Thyroid gland (tissue), 4 donors: ENCODE results near the gene MOCS2. TPM values are rescaled to one million over a fixed set of nuclear protein-coding genes. Genes with fewer than 3 reads are reported as not detected.
A peak's percentile ranks its signal among the peaks of the same experiment; 100 is the strongest.

Source experiments
- DNase-seq, 2 donors: peaks; one replicate each; pipeline ENCODE4 v3.0.0-alpha.2; 2019
- H3K27ac ChIP-seq, 3 donors: fragments of 200-600 bp; sonication (generic); 1 replicate in 2 of 3; 2 replicates in 1 of 3; pipeline ENCODE4 v1.5.1; 2016 to 2019; ENCODE audit warnings: mild to moderate bottlenecking in 1 of 3, moderate library complexity in 1 of 3
- H3K27me3 ChIP-seq: fragments of 200-600 bp; sonication (generic); one replicate; pipeline ENCODE4 v1.5.1; 2019
- H3K36me3 ChIP-seq, 2 donors: fragments of 200-600 bp; sonication (generic); one replicate each; pipeline ENCODE4 v1.5.1; 2016 to 2019
- H3K4me1 ChIP-seq, 2 donors: fragments of 200-600 bp; sonication (generic); one replicate each; pipeline ENCODE4 v1.5.1; 2017 to 2019
- H3K4me3 ChIP-seq, 3 donors: fragments of 200-600 bp; sonication (generic); replicated peaks in 1 of 3; 1 replicate in 2 of 3; 2 replicates in 1 of 3; pipeline ENCODE4 v1.5.1; 2016; ENCODE audit warnings: mild to moderate bottlenecking in 1 of 3
- H3K9me3 ChIP-seq: fragments of 200-600 bp; sonication (generic); one replicate; pipeline ENCODE4 v1.5.1; 2017
- CTCF ChIP-seq, 6 experiments: fragments of 200-600 bp in 3 of 6; fragments of 450-650 bp in 3 of 6; sonication (generic) in 3 of 6; IDR thresholded peaks; one replicate each; pipeline ENCODE4 v1.5.1; 2016 to 2019; ENCODE audit warnings: antibody characterized with exemption in 6 of 6, mild to moderate bottlenecking in 2 of 6, inconsistent platforms in 1 of 6, moderate library complexity in 1 of 6
- POLR2A ChIP-seq, 2 donors: fragments of 450-650 bp; IDR thresholded peaks; one replicate each; pipeline ENCODE4 v1.6.1; 2017; ENCODE audit warnings: antibody characterized with exemption in 2 of 2, mild to moderate bottlenecking in 2 of 2, moderate library complexity in 1 of 2
- WGBS, 2 donors: methylation state at CpG; one replicate each; pipeline ENCODE4 v1.1.5; 2017; 5-methylcytosine and 5-hydroxymethylcytosine counted together
- intact Hi-C: fragments of 100-400 bp; cut with DNase I; formaldehyde crosslinking; loops from one replicate; pipeline ENCODE4 v1.15.1; 2023
- total RNA-seq, 4 donors: library from RNA; depleted of rRNA; stranded (reverse); fragments of >200 nt; gene quantifications; one replicate each; pipeline ENCODE4 v1.2.3, GENCODE V29; 2016

Gene MOCS2
- total RNA-seq, 4 donors from 2014 or later = 48.5 to 76.3 (median 62.9) TPM

GRCh38 chr5:53099546-53099945 is 10.0 kb downstream of the MOCS2 start:
- no peak for DNase-seq
- TF ChIP-seq CTCF (IDR thresholded peaks at IDR 0.05) (no peak), POLR2A (IDR thresholded peaks at IDR 0.05) (no peak)
- no peaks in the 10 kb centered on the region for H3K4me1 ChIP-seq
- H3K9me3 ChIP-seq = no peaks in the 10 kb centered on the region
- WGBS, 2 donors = 74 to 88% methylated on average over 2 of the region's 2 CpGs
- H3K4me3 ChIP-seq = no peak overlapping the region
- no peaks in the 10 kb centered on the region for H3K27me3 ChIP-seq
- intact Hi-C loops = loop anchor here (5.0 kb wide), 1 partner anchor 152 kb away; no protein-coding TSS in a partner anchor
- H3K27ac ChIP-seq = no peak overlapping the region
- H3K36me3 ChIP-seq = peaks cover 0 to 30% of the 10 kb centered on the region in 2 donors

DNA sequence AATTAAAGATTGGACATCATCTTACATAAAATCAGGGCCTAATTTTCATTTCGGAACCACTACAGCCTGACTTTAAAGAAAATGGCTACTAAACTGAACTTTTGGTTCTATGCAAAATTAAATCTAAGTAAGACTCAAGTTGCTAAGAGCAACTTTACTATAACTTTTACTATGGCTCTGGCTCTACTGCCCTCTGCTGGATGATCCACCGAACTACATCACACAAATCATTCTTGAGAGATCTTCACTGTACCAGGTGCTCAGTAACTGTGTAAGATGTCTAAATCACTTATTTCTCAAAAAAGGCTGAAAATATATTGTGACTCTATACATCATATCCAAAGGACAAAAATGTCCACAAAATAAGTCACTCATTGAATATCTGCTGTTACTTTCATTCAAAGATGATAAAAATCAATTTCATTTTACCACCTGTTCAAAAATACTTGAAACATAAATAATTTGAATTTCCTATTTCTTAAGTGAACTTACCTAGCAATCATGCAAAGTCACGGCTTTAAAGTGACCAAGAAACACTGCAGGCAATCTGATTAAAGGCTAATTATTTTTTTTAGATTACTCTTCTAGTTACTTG is 13.5 kb downstream of the MOCS2 start:
- H3K9me3 ChIP-seq = no peaks in the 10 kb centered on the region
- intact Hi-C loops = loop anchor here (5.0 kb wide), 1 partner anchor 149 kb away; no protein-coding TSS in a partner anchor
- DNase-seq = peak; percentile 65 to 70
- WGBS, 2 donors = 12 to 17% methylated on average over 3 of the region's 3 CpGs
- H3K4me3 ChIP-seq = no peak overlapping the region
- TF ChIP-seq POLR2A (IDR thresholded peaks at IDR 0.05) (no peak), CTCF (IDR thresholded peaks at IDR 0.05) (peak; percentile 51 to 97 (median 82))
- H3K27ac ChIP-seq = no peak overlapping the region
- H3K4me1 ChIP-seq = no peaks in the 10 kb centered on the region
- H3K36me3 ChIP-seq = peaks cover 0 to 22% of the 10 kb centered on the region in 2 donors
- H3K27me3 ChIP-seq = no peaks in the 10 kb centered on the region

DNA sequence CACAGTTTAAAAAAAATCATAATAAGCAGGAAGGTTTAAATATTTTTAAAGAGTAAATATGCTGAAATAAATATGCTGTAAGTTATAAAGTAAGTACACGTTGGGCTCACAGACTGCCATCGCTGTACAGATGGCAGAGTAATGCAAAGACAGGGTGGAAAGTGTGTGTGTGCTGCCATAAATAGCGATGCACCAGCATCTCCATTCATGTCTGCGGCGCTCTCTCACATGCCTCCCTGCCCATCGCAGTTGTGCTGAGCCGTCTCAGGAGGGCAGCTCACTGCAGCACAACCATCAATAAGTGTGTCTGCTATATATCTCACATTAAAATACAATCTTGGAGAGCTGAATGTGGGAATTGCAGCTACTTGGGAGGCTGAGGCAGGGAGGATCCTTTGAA is 14.3 kb downstream of the MOCS2 start:
- intact Hi-C loops = loop anchor here (5.0 kb wide), 1 partner anchor 148 kb away; no protein-coding TSS in a partner anchor

DNA sequence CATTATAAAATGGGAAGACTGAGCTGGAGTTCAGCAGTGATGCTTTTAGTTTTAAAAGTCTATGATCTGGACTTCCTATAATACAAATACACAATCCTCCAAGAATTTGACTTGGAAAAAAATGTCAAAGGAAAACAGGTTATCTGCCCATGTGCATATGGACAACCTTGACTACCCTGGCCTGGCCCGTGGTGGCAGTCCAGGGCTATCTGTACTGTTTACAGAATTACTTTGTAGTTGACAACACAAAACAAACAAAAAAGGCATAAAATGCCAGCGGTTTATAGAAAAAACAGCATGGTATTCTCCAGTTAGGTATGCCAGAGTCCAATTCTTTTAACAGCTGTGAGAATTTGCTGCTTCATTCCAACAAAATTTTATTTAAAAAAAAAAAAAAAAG is 17.3 kb downstream of the MOCS2 start:
- no peak for DNase-seq
- intact Hi-C loops = no loop called here
- Histone ChIP-seq H3K4me3 (no peak overlapping the region), H3K36me3 (peaks cover 0 to 5% of the 10 kb centered on the region in 2 donors), H3K27ac (no peak overlapping the region), H3K4me1 (no peaks in the 10 kb centered on the region), H3K27me3 (no peaks in the 10 kb centered on the region), H3K9me3 (no peaks in the 10 kb centered on the region)
- TF ChIP-seq POLR2A (IDR thresholded peaks at IDR 0.05) (no peak), CTCF (IDR thresholded peaks at IDR 0.05) (no peak)
- 80 to 87% methylated on average over 2 of the region's 2 CpGs for WGBS, 2 donors

More for the DNA sequence above, 14.3 kb downstream of the MOCS2 start:
- H3K27me3 ChIP-seq = no peaks in the 10 kb centered on the region
- no peak overlapping the region for H3K27ac ChIP-seq
- H3K9me3 ChIP-seq = no peaks in the 10 kb centered on the region
- no peak for DNase-seq
- WGBS, 2 donors = 86 to 87% methylated on average over 7 of the region's 7 CpGs
- H3K4me3 ChIP-seq = no peak overlapping the region
- TF ChIP-seq CTCF (IDR thresholded peaks at IDR 0.05) (no peak), POLR2A (IDR thresholded peaks at IDR 0.05) (no peak)
- H3K4me1 ChIP-seq = no peaks in the 10 kb centered on the region
- peaks cover 0 to 17% of the 10 kb centered on the region in 2 donors for H3K36me3 ChIP-seq

GRCh38 chr5:53091289-53091688 is 18.3 kb downstream of the MOCS2 start:
- H3K27me3 ChIP-seq = no peaks in the 10 kb centered on the region
- no peak overlapping the region for H3K27ac ChIP-seq

More at GRCh38 chr5:53091289-53091688, 18.3 kb downstream of the MOCS2 start:
- H3K36me3 ChIP-seq = no peaks in the 10 kb centered on the region
- intact Hi-C loops = no loop called here
- DNase-seq = no peak
- H3K4me1 ChIP-seq = no peaks in the 10 kb centered on the region
- TF ChIP-seq POLR2A (IDR thresholded peaks at IDR 0.05) (no peak), CTCF (IDR thresholded peaks at IDR 0.05) (no peak)
- no peaks in the 10 kb centered on the region for H3K9me3 ChIP-seq
- 88 to 89% methylated on average over 2 of the region's 2 CpGs for WGBS, 2 donors
- no peak overlapping the region for H3K4me3 ChIP-seq
